HG02678 (cell line): Measurements from ENCODE around the gene GALNT18.

Experiments
- ATAC-seq: cut with Tn5 transposase; IDR thresholded peaks from one replicate; pipeline ENCODE4 v1.9.1; 2021; ENCODE audit warnings: mild to moderate bottlenecking, moderate library complexity; ENCODE audit not compliant: unreplicated experiment

Gene GALNT18

GRCh38 chr11:11391796-11392463 lies 229.9 kb downstream of the GALNT18 start:
- ATAC-seq: no peak

- no peak for ATAC-seq
Measured at GRCh38 chr11:11391169-11391568, 230.6 kb downstream of the GALNT18 start.

GRCh38 chr11:11390068-11390771 lies 231.6 kb downstream of the GALNT18 start:
- no peak for ATAC-seq

- no peak for ATAC-seq
Measured at GRCh38 chr11:11389238-11389637, 232.6 kb downstream of the GALNT18 start.

GRCh38 chr11:11387622-11388305 lies 234.0 kb downstream of the GALNT18 start:
- no peak for ATAC-seq

GRCh38 chr11:11387207-11387606 lies 234.6 kb downstream of the GALNT18 start:
- no peak for ATAC-seq

GRCh38 chr11:11384829-11385228 lies 237.0 kb downstream of the GALNT18 start:
- ATAC-seq: no peak

GRCh38 chr11:11383995-11384394 lies 237.8 kb downstream of the GALNT18 start:
- ATAC-seq: no peak

- no peak for ATAC-seq
Measured at GRCh38 chr11:11382858-11383532, 238.8 kb downstream of the GALNT18 start.

- ATAC-seq: no peak
Measured at GRCh38 chr11:11381471-11382105, 240.2 kb downstream of the GALNT18 start.

GRCh38 chr11:11380883-11381282 lies 240.9 kb downstream of the GALNT18 start:
- ATAC-seq: no peak

- ATAC-seq: no peak
Measured at GRCh38 chr11:11380340-11380739, 241.5 kb downstream of the GALNT18 start.

GRCh38 chr11:11379661-11380060 lies 242.1 kb downstream of the GALNT18 start:
- ATAC-seq: no peak

GRCh38 chr11:11378184-11378940 lies 243.4 kb downstream of the GALNT18 start:
- no peak for ATAC-seq

GRCh38 chr11:11374358-11375148 lies 247.3 kb downstream of the GALNT18 start:
- ATAC-seq: no peak

GRCh38 chr11:11373934-11374333 lies 247.9 kb downstream of the GALNT18 start:
- no peak for ATAC-seq

- no peak for ATAC-seq
Measured at GRCh38 chr11:11372461-11372860, 249.3 kb downstream of the GALNT18 start.

- no peak for ATAC-seq
Measured at GRCh38 chr11:11370962-11371303, 250.9 kb downstream of the GALNT18 start.

- ATAC-seq: no peak
Measured at GRCh38 chr11:11370255-11370961, 251.4 kb downstream of the GALNT18 start.
